ENCODE measurements around the gene RETSAT.

Gene RETSAT

DNA sequence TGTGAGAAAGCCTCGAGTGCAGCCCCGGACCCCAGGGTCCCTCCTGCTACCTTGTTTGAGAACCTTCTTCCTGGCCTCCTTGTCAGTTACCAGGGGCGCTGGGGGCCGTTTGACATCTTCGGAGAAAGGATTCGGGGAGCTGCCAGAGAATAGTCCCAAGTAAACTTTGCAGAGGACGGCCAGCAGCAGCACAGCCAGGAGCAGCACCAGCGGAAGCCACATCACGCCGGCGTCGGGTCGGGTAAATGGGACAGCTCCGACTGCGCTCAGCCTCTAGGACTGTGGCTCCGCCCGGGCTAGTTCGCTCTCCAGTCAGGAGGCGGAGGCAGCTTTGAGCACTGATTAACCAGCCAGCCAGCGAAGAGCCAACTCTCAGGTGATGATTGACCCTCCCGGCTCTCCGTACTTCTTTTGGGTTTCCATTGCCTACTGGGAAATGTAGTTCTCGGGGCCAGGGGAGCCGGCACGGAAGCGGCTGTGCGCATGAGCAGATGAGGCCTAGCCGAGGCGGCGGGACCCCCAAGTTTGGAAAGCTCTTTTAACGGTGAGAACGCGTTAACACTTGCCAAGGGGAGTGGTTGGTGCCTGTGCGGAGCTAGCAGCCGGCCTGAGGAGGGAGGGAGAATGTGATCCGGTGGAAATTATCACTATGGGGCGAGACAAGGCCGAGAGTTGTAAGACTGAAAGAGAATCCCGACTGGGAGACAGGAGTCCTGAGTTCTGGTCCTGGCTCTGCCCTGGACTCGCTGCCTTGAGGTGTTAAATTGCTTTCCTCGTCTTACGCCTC, at the start of gene RETSAT, which contains the start of gene ELMOD3:
Gene RETSAT, minus strand, starts transcription at position 243 of the 787 bp plus-strand sequence. Its CDS starts 21 bp downstream, at position 222.
Gene ELMOD3, plus strand, starts transcription at position 484 of the 787 bp plus-strand sequence. CDS start 2,430 bp downstream, outside the sequence.
- H3K9me3 Mint-ChIP-seq: no peaks in the 10 kb centered on the region
- peaks cover 68% of the 10 kb centered on the region for H3K36me3 Mint-ChIP-seq
- ATAC-seq: peak; percentile 99
- peak; percentile 86 to 98 for DNase-seq (ENCODE audit: low spot score in 2 of 2)
- peak within 1 kb of the TSS; percentile 100 for H3K27ac Mint-ChIP-seq
- H3K4me1 Mint-ChIP-seq: peaks cover 50% of the 10 kb centered on the region
- peak within 1 kb of the TSS; percentile 99 for H3K4me3 Mint-ChIP-seq

DNA sequence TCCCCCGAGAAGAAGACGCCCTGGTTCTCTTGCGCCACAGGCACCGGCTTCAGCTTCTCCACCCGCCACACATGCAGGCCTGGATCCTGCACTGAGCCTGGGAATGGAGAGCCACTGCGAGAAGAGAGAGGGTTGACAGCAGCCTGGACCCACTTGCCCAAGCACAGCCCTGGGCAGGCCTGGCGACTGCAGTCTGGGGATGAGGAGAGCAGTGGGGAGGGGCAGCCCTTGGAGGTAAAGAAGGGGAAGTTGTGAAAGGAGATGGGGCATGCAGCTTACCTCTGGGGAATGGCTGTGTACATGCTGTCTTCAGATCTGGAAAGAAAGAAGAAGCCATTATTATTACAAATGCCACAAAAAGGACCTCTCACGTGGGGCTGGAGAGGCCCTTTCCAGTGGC, 47.5 kb upstream of the RETSAT start:
- H3K27ac Mint-ChIP-seq: no peak overlapping the region

DNA sequence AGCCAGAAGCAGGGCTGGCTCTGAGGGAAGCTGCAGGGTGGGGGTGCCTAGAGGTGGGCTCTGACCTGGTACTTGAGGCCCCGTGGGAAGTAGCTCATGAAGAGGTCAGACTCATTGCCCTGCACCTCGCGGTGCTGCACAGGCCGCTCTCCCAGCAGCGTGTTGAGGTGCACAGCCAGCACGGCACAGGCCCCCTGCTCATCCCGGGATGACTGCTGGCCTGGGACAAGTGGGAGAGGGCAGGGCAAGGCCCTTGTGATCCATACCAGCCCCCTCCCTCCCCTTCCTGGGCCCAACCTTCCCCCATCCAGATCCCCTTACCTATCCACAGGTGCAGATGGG, 47.1 kb upstream of the RETSAT start:
- Mint-ChIP-seq H3K4me3 (no peak overlapping the region), H3K27ac (no peak overlapping the region), H3K4me1 (peaks cover 25% of the 10 kb centered on the region), H3K36me3 (peaks cover 9% of the 10 kb centered on the region), H3K9me3 (peaks cover 3% of the 10 kb centered on the region)
- DNase-seq (ENCODE audit: low spot score in 2 of 2): no peak
- no peak for ATAC-seq

More for the DNA sequence above, 47.5 kb upstream of the RETSAT start:
- peaks cover 3% of the 10 kb centered on the region for H3K9me3 Mint-ChIP-seq
- DNase-seq (ENCODE audit: low spot score in 2 of 2) (no peak), ATAC-seq (no peak)
- H3K36me3 Mint-ChIP-seq: peaks cover 9% of the 10 kb centered on the region
- peaks cover 21% of the 10 kb centered on the region for H3K4me1 Mint-ChIP-seq
- H3K4me3 Mint-ChIP-seq: no peak overlapping the region

DNA sequence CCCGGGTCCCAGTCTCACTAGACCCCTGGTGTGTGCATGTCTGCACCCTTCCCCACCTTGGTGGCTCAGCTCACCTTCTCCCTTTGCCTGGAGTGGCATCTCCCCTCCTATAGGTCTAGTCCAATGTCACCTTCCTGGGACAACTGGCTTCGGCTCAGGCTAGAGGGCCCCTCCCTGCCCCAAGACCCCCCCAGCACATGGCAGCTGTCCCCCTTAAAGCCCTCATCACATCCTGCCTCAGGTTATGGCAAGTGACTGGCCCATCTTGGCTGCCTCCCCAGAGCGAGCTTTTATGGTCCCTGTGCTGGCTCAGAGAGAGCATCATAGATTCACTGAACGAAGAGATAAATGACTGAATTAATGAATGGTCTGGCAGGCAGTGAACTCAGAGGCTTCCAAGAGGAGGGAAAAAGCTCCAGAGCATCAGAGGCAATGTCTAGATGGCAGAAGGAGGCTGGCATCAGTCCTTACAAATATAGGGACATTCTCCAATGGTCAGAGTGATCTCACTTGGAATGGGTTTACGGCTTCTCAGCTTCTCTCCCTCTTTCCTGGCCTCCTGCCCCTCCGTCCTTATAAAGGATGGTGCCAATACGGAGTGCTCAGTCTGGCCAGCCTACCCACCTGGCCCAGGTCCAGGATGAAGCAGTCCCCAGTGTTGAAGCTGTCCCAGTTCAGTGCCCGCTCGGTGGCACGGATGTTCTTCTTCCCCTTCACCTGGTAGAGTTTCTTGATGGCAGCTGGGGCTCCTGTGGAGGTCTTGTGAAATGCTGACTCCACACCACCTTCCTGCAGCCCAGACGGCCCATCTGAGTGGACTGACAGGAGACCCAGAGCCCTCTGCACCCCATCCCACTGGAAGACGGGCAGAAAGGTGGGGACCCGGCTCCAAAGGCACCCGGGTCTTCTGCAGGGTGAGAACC, 46.5 kb upstream of the RETSAT start:
- Mint-ChIP-seq H3K4me3 (no peak overlapping the region), H3K36me3 (peaks cover 8% of the 10 kb centered on the region)
- no peak for ATAC-seq

DNA sequence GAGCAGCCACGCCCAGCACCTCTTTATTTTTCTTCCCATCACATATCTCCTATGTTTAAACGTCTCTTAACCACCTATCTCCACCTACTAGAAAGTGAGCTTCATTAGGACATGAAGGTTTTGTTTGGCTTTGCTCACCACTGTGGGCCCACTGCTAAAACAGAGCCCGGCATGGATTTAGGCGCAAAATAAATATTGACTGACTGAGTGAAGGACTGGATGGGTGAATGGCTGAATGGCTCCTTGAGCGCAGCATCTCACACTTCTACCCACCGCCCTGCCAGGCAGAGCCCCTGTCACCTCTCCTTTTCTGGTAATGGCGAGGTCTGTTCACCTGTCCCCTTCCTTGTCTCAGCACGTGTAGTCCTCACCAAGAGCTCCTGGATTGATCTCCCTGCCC, 45.7 kb upstream of the RETSAT start:
- DNase-seq (ENCODE audit: low spot score in 2 of 2) (no peak), ATAC-seq (no peak)
- Mint-ChIP-seq H3K9me3 (peaks cover 3% of the 10 kb centered on the region), H3K4me3 (no peak overlapping the region), H3K36me3 (peaks cover under 1% of the 10 kb centered on the region), H3K27ac (peak overlapping the region; percentile 29), H3K4me1 (peaks cover 12% of the 10 kb centered on the region)

More for the DNA sequence above, 46.5 kb upstream of the RETSAT start:
- DNase-seq (ENCODE audit: low spot score in 2 of 2): no peak
- H3K4me1 Mint-ChIP-seq: peaks cover 20% of the 10 kb centered on the region
- peaks cover 3% of the 10 kb centered on the region for H3K9me3 Mint-ChIP-seq
- H3K27ac Mint-ChIP-seq: peak overlapping the region; percentile 29

DNA sequence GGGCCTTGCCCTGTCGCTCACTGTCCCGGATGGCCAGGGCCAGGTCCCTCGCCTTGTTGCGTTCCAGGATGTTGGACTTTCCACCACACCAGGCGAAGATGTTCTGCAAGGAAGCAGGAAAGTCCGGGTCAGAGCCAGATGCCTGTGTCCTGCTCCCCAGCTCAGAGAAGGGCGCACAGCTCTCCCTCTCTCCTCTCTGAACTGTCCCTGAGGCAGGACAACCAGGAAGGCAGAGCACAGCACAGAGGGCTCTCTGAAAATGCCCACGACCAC, 44.8 kb upstream of the RETSAT start:
- Mint-ChIP-seq H3K27ac (peak overlapping the region; percentile 29), H3K4me3 (no peak overlapping the region), H3K9me3 (peaks cover 3% of the 10 kb centered on the region), H3K36me3 (no peaks in the 10 kb centered on the region), H3K4me1 (peaks cover 10% of the 10 kb centered on the region)
- ATAC-seq (no peak), DNase-seq (ENCODE audit: low spot score in 2 of 2) (no peak)

DNA sequence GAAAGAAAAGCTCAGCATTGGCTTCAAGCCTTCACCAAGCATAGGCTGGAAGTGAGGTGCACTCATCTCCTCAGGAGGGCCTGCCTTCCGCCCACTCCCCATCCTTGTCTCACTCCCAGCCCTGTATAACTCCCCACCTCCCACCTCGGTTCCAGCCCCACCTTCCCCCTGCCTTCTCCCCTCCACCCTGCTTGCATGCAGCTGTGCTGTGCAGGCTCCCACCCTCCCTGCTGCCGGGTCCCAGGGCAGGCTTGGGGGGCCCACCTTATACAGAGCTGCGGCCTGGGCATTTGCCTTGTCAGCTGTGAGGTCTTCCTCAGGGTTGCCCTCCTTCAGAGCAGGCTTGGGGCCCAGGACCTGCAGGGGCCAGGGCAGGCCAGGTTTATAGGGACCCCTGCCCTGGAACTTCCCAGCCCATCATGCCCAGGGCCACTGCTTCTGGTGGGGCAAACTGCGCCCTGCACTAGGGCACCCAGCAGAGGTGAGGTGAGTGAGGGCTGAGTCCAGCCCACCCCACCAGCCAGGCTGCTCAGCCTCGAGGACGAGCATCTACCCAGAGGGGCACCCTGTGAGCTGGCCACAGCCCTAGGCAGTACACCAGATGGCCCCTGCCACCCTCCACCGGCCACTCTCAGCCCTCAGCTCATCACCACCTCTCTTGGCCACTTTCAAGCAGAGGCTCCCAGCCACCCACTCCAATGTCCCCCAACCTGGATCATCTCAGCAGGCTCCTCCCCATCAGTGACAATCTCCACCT, 44.3 kb upstream of the RETSAT start:
- ATAC-seq: peak; percentile 25
- peaks cover 3% of the 10 kb centered on the region for H3K9me3 Mint-ChIP-seq
- no peak overlapping the region for H3K4me3 Mint-ChIP-seq
- peak overlapping the region; percentile 90 for H3K27ac Mint-ChIP-seq
- no peaks in the 10 kb centered on the region for H3K36me3 Mint-ChIP-seq
- DNase-seq (ENCODE audit: low spot score in 2 of 2): no peak
- H3K4me1 Mint-ChIP-seq: peaks cover 10% of the 10 kb centered on the region

DNA sequence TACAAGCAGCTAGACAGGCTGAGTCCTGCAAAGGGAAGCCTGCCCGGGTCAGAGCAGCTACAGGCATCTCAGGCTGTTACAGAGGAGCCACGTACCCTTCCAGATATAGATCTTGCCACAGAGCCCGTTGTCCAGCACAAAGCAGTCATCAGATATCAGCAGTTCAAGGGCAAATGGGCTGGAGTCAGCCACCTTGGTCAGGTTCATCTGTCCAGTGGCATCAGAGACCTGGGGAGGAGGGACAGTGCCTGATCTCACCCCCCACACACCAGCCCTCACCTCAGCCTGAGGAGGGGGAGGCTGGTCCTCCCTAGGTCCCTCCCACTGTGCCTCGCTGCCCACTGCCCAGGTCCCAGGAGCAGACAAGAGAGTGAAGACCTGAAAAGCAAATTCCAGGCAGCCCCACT, 43.6 kb upstream of the RETSAT start:
- Mint-ChIP-seq H3K27ac (peak overlapping the region; percentile 90), H3K36me3 (no peaks in the 10 kb centered on the region), H3K4me1 (peaks cover 10% of the 10 kb centered on the region), H3K9me3 (no peaks in the 10 kb centered on the region), H3K4me3 (no peak overlapping the region)
- DNase-seq (ENCODE audit: low spot score in 2 of 2) (no peak), ATAC-seq (no peak)

DNA sequence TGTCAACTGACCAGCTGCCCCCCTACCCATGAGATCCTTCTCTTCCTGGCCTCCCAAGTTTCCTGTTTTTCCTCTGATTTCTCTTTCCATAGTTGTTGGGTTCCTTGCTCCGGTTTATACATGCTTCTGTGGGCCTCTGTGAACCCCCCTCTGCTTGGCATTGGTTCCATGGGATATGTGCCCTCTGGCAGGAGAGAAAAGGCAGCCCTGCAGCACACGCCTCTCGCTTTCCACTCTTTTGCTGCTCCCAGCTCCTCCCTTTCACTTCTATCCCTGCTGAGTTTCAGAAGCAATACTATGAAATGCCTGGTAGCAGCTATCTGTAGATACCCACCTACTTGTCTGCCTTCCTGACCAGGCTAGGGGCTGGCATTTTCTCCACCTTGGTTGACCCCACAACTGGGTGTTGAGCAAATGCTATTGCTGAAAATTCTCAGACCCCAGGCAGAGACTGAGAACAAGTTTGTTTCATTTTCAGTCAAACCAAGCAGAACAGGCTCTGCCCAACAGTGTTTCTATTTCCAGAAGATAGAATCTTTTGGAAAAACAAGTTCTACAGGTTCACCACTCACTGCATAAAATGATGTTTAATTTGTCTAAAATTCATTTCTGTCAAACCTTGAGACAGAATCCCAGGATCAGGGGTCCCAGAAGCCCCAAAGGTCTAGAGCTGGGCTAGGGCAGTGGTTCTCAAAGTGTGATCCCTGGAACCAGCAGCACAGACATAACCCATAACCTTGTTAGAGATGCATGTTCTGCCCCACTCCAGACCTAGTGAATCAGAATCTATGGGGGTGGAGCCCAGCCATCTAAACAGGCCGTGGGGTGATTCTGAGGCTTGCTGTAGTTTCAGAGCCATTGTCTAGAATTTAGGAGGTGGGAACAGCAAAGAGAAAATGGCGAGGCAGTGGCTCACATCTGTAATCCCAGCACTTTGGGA, 42.5 kb upstream of the RETSAT start:
- DNase-seq (ENCODE audit: low spot score in 2 of 2) (no peak), ATAC-seq (no peak)
- peak overlapping the region; percentile 90 for H3K27ac Mint-ChIP-seq
- no peaks in the 10 kb centered on the region for H3K36me3 Mint-ChIP-seq
- H3K4me1 Mint-ChIP-seq: peaks cover 10% of the 10 kb centered on the region
- no peak overlapping the region for H3K4me3 Mint-ChIP-seq
- H3K9me3 Mint-ChIP-seq: no peaks in the 10 kb centered on the region

DNA sequence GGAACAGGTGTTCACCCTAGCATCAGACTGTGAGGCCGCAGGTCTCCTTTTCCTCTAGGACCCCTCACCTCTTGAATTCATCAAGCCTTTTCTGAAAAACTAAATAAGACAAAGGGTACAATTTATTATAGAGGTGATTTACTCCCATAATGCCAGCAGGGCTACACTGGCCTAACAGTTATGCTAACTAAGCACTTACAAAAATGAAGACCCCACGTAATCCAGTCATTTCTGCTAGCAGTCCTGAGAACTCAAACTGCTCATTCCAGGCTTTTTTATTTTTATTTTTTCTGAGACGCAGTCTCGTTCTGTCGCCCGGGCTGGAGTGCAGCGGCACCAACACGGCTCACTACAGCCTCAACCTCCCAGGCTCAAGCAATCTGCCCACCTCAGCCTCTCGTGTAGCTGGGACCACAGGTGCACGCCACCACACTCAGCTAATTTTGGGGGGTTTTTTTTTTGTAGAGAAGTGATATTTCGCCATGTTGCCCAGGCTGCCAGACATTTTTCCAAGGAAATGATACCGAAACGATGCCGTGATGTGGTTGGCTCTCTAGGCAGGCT, 41.7 kb upstream of the RETSAT start:
- DNase-seq (ENCODE audit: low spot score in 2 of 2) (no peak), ATAC-seq (no peak)
- no peak overlapping the region for H3K4me3 Mint-ChIP-seq
- no peaks in the 10 kb centered on the region for H3K9me3 Mint-ChIP-seq
- no peak overlapping the region for H3K27ac Mint-ChIP-seq
- H3K36me3 Mint-ChIP-seq: no peaks in the 10 kb centered on the region
- H3K4me1 Mint-ChIP-seq: peaks cover 17% of the 10 kb centered on the region

DNA sequence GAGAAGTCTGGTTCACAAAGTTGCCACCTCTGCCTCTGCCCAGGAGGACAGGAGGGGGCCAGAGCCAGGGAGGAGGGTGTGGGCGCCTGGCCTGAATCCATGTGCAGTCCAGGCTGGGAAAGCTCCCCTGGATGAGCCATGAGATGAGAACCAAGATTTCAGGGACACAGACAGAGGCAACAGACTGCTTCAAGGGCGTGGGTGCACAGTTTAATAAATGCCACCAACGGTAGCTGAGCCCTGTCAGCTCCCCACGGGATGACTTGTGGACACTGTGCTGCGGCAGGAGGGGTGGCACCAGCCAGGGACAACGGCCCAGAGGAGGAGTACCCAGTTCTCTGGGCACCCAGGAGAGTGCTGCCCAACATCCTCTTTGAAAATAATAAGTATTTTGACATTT, 40.6 kb upstream of the RETSAT start:
- ATAC-seq (no peak), DNase-seq (ENCODE audit: low spot score in 2 of 2) (no peak)
- Mint-ChIP-seq H3K36me3 (peaks cover 6% of the 10 kb centered on the region), H3K4me1 (peaks cover 18% of the 10 kb centered on the region), H3K9me3 (no peaks in the 10 kb centered on the region), H3K27ac (no peak overlapping the region), H3K4me3 (no peak overlapping the region)

DNA sequence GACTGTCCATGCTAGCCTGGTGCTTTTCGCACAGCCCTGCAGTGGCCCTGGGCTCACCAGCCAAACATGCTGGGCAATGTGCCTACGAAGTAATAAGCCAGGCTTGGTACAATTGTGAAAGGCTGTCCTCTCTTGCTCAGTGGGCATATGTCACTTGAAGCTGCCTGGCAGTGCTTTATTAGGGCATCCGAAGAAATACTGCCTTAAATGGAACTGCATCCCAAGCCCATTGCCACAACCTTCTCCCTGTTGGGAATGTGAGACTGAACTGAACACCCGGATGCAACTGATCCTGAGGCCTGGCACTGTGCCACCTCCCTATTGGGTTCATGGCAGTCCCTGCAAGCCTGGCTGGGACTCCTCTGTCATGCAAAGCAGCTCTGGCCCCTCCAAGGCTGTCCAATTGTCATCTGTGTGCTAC, 39.9 kb upstream of the RETSAT start:
- no peaks in the 10 kb centered on the region for H3K9me3 Mint-ChIP-seq
- peaks cover 9% of the 10 kb centered on the region for H3K36me3 Mint-ChIP-seq
- peak overlapping the region; percentile 1 for H3K27ac Mint-ChIP-seq
- H3K4me3 Mint-ChIP-seq: no peak overlapping the region
- no peak for DNase-seq (ENCODE audit: low spot score in 2 of 2)
- ATAC-seq: no peak
- peaks cover 18% of the 10 kb centered on the region for H3K4me1 Mint-ChIP-seq

DNA sequence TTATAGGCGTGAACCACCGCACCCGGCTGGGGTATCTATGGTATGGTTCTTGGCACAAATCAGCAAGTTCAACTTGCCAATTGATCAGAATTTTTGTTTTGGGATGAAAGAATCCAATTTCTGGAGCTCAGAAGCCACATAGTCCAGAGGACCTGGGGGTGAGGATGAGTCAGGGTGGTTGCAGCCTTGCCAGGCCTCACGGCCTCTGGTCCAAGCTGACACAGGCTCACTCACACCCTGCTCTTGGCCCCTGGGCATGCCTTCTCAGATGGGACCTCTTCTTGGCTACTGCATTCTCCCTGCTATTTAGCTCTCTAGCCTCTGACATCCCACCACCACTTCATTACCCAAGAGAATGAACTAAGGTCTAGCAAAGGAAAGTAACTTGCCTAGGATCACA, 39.5 kb upstream of the RETSAT start:
- peaks cover 13% of the 10 kb centered on the region for H3K36me3 Mint-ChIP-seq
- H3K9me3 Mint-ChIP-seq: no peaks in the 10 kb centered on the region
- ATAC-seq: no peak
- peaks cover 18% of the 10 kb centered on the region for H3K4me1 Mint-ChIP-seq
- H3K27ac Mint-ChIP-seq: peak overlapping the region; percentile 1
- no peak overlapping the region for H3K4me3 Mint-ChIP-seq
- DNase-seq (ENCODE audit: low spot score in 2 of 2): no peak

All from stimulated activated effector memory CD8-positive, alpha-beta T cell treated with anti-CD3 and anti-CD28 coated beads, Interleukin-12 subunit alpha, Interleukin-12 subunit beta, amount 100 ng/mL, for 72 hours (primary cell).